ENCODE data around the gene PLAC8L1. TPM values are rescaled to one million over a fixed set of nuclear protein-coding genes. Genes with fewer than 3 reads are reported as not detected.

The PLAC8L1 gene
- polyA plus RNA-seq, 1 donor = 0.54 TPM

DNA sequence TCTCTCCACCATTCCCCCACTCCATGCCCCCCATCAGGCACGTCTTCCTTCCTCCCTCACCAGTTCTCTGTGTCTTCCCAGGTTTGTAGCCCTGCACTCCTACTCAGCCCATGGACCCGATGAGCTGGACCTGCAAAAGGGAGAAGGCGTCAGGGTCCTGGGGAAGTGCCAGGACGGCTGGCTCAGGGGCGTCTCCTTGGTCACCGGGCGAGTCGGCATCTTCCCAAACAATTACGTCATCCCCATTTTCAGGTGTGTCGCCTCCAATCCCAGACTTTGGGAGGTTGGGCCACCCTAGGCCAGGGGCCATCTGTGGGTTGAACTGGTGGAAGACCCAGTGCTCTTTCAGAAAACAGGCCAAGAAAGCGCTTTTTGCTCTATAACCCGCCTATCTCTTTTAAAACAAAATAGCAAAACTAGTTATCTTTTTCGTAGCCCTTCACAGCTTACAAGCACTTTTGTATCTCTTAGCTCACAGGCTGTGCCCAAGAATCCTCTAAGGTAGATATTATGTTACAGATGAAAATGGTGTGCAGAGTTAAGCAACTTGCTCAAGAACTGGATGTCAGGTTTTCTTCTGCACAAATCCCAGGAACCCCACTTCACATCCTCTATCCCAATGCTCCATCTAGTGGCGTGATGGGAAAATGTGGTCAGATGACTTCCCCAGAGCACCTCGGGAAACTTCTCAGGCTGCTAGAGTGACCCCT lies 56.2 kb downstream of the PLAC8L1 start:
- H3K9me3 ChIP-seq (ENCODE audit: control insufficient read depth, low read depth, low read length) = no peaks in the 10 kb centered on the region
- no peak overlapping the region for H3K27ac ChIP-seq (ENCODE audit: low read length)
- WGBS (ENCODE audit: insufficient coverage, low lambda C conversion rate) = 80% methylated on average over 1 of the region's 15 CpGs

DNA sequence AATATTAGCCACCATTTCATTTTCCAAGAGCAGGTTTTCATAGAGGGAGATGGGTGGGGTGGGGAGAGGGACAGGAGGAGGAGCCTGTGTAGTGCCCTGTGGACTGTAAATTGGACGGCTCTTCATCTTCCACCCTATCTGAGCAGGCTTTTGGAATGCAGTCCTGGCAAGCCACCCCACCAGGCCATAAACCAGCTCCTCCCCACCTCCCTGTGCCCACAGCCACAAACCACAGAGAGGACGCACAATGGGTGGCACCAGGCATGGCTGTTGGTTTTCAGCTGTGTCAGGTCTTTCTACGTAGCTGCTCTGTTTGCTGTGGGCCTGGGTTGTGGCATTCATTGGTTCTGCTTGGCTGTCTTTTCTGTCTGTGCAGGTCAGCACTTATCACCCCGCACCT lies 58.0 kb downstream of the PLAC8L1 start:
- Histone ChIP-seq H3K27ac (ENCODE audit: low read length) (no peak overlapping the region), H3K4me3 (ENCODE audit: low read length) (no peak overlapping the region), H3K9me3 (ENCODE audit: control insufficient read depth, low read depth, low read length) (no peaks in the 10 kb centered on the region), H3K4me1 (ENCODE audit: control insufficient read depth, insufficient read depth, low read length) (peaks cover 9% of the 10 kb centered on the region), H3K27me3 (ENCODE audit: control insufficient read depth, insufficient read depth, low read length) (no peaks in the 10 kb centered on the region), H3K36me3 (ENCODE audit: control insufficient read depth, insufficient read depth, low read length) (peaks cover 29% of the 10 kb centered on the region)
- peak in 1 of 2 donors; percentile 28 for DNase-seq
- no CpG with 5 or more reads among the region's 4 CpGs for WGBS (ENCODE audit: insufficient coverage, low lambda C conversion rate)

More for the DNA sequence above, 56.2 kb downstream of the PLAC8L1 start:
- peaks cover 42% of the 10 kb centered on the region for H3K36me3 ChIP-seq (ENCODE audit: control insufficient read depth, insufficient read depth, low read length)
- H3K4me1 ChIP-seq (ENCODE audit: control insufficient read depth, insufficient read depth, low read length) = no peaks in the 10 kb centered on the region
- no peak overlapping the region for H3K4me3 ChIP-seq (ENCODE audit: low read length)
- no peaks in the 10 kb centered on the region for H3K27me3 ChIP-seq (ENCODE audit: control insufficient read depth, insufficient read depth, low read length)
- peak; percentile 65 for DNase-seq

DNA sequence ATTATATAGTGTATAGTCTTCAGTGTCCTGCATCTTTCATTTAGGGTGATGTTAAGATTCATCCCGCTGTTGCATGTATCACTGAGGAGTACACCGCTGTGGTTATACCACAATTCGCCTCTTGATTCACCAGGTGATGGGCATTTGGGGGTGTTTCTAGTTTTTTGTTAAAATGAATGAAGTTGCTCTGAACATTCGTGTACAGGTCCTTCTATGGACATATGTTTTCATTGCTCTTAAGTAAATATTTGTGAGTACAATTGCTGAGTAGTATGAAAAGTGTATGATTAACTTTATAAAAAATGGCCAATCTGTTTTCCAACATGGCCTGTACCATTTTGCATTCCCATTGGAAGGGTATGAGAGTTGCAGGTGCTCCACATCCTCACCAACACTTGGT lies 61.7 kb downstream of the PLAC8L1 start:
- Histone ChIP-seq H3K36me3 (ENCODE audit: control insufficient read depth, insufficient read depth, low read length) (peaks cover 7% of the 10 kb centered on the region), H3K4me1 (ENCODE audit: control insufficient read depth, insufficient read depth, low read length) (peaks cover 38% of the 10 kb centered on the region), H3K27me3 (ENCODE audit: control insufficient read depth, insufficient read depth, low read length) (no peaks in the 10 kb centered on the region), H3K27ac (ENCODE audit: low read length) (no peak overlapping the region), H3K4me3 (ENCODE audit: low read length) (no peak overlapping the region), H3K9me3 (ENCODE audit: control insufficient read depth, low read depth, low read length) (no peaks in the 10 kb centered on the region)
- 100% methylated on average over 1 of the region's 4 CpGs for WGBS (ENCODE audit: insufficient coverage, low lambda C conversion rate)
- no peak for DNase-seq

DNA sequence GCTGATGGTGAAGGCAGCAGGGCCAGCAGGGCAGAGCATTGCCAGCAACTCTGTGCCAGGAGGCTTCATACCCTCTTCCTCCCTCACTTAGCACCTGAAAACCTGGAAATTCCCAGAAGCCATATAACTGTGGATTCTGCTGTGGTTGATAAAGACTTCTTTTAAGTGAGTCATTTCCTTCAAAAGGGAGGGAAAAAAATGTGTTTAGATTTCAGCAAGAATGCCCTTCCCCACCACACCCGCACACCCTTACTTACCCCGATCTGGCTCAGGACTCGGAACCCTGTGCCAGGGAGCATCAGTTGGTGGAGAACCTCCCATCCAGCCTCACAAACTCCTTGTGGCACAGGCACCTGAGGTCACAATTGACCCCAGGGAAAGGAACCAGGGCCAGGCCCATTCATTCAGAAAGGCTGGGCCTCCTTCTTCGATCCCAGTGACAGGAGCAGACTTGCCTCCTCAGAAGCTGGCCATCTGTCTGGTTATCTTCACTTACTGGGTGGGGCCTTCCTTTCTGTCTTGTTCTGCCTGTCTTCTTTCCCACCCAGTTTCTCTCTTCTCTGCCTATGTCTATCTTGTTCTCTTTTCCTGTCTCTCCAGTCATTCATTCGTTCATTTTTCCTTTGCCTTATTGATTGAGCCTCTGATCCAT lies 62.6 kb downstream of the PLAC8L1 start:
- peaks cover 41% of the 10 kb centered on the region for H3K4me1 ChIP-seq (ENCODE audit: control insufficient read depth, insufficient read depth, low read length)
- no peaks in the 10 kb centered on the region for H3K9me3 ChIP-seq (ENCODE audit: control insufficient read depth, low read depth, low read length)
- 83% methylated on average over 1 of the region's 5 CpGs for WGBS (ENCODE audit: insufficient coverage, low lambda C conversion rate)
- H3K4me3 ChIP-seq (ENCODE audit: low read length) = no peak overlapping the region
- peak overlapping the region; percentile 31 for H3K27ac ChIP-seq (ENCODE audit: low read length)
- peaks cover 2% of the 10 kb centered on the region for H3K36me3 ChIP-seq (ENCODE audit: control insufficient read depth, insufficient read depth, low read length)
- peak in 1 of 2 donors; percentile 37 for DNase-seq
- H3K27me3 ChIP-seq (ENCODE audit: control insufficient read depth, insufficient read depth, low read length) = no peaks in the 10 kb centered on the region

DNA sequence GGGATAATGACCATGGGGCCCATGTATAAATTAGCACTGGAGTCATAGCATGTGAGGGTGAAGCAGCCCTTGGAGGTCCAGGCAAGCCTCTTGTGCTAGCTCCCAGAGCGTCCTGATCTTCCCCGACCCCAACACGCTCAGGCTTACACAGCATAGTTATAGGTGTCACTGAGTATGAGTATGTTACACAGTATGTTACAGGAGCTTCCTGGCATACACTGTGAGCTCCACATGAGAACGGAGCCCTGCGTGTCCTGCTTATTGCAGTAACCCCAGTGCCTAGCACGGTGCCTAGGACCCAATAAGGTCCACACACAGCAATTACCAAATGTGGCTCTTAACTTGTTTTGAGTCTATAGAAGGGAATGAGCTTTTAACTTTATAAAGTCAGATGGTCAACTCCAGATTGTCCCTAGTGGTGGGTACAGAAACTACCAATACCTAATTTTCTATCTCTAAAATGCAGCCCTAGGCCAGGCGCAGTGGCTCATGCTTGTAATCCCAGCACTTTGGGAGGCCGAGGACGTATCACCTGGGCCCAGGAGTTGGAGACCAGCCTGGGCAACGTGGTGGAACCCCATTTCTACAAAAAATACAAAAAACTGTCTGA lies 64.1 kb downstream of the PLAC8L1 start:
- peak overlapping the region; percentile 74 for H3K27ac ChIP-seq (ENCODE audit: low read length)
- no CpG with 5 or more reads among the region's 10 CpGs for WGBS (ENCODE audit: insufficient coverage, low lambda C conversion rate)
- DNase-seq = no peak
- H3K36me3 ChIP-seq (ENCODE audit: control insufficient read depth, insufficient read depth, low read length) = no peaks in the 10 kb centered on the region
- H3K4me1 ChIP-seq (ENCODE audit: control insufficient read depth, insufficient read depth, low read length) = peaks cover 41% of the 10 kb centered on the region
- H3K4me3 ChIP-seq (ENCODE audit: low read length) = no peak overlapping the region
- no peaks in the 10 kb centered on the region for H3K27me3 ChIP-seq (ENCODE audit: control insufficient read depth, insufficient read depth, low read length)
- no peaks in the 10 kb centered on the region for H3K9me3 ChIP-seq (ENCODE audit: control insufficient read depth, low read depth, low read length)

DNA sequence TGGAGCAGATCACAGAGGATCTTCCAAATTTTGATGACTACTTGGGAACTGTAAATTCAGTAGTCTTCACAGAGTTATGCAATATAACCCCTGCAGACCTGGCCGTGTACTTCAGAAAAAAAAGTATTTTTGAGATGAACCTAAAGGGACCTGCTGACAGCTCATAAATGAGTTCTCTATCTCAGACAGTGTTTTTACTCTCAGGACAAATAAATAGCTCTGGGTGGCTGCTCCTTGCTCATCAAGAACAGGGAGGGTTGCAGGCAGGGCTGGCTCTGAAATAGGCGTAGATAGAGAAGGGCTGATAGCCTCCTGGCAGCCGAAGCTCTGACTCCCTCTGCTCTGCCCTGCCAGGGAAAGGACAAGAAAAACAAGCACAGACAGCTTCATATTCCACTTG lies 64.8 kb downstream of the PLAC8L1 start:
- DNase-seq = peak in 1 of 2 donors; percentile 36
- Histone ChIP-seq H3K27ac (ENCODE audit: low read length) (peak overlapping the region; percentile 74), H3K9me3 (ENCODE audit: control insufficient read depth, low read depth, low read length) (no peaks in the 10 kb centered on the region), H3K27me3 (ENCODE audit: control insufficient read depth, insufficient read depth, low read length) (no peaks in the 10 kb centered on the region), H3K4me1 (ENCODE audit: control insufficient read depth, insufficient read depth, low read length) (peaks cover 41% of the 10 kb centered on the region), H3K4me3 (ENCODE audit: low read length) (no peak overlapping the region), H3K36me3 (ENCODE audit: control insufficient read depth, insufficient read depth, low read length) (no peaks in the 10 kb centered on the region)
- WGBS (ENCODE audit: insufficient coverage, low lambda C conversion rate) = no CpG with 5 or more reads among the region's 3 CpGs

DNA sequence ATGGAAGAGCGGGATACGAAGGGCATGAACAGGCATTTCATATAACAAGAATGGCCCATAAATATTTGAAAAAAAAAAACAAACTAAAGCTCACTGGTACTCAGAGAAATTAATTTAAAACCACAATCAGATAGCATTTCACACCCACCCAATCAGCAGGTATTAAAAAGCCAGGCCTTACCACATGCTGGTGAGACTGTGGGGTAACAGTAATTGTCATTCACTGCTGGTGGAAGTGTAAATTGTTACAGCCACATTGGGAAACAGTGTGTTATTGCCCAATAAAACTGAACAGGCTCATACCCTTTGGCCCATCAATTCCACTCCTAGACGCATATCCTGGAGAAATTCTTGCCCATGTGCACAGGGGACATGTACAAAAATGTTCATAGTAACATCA lies 66.0 kb downstream of the PLAC8L1 start:
- no peaks in the 10 kb centered on the region for H3K9me3 ChIP-seq (ENCODE audit: control insufficient read depth, low read depth, low read length)
- peaks cover 41% of the 10 kb centered on the region for H3K4me1 ChIP-seq (ENCODE audit: control insufficient read depth, insufficient read depth, low read length)
- no peak overlapping the region for H3K4me3 ChIP-seq (ENCODE audit: low read length)
- peak overlapping the region; percentile 74 for H3K27ac ChIP-seq (ENCODE audit: low read length)
- 100% methylated on average over 2 of the region's 3 CpGs for WGBS (ENCODE audit: insufficient coverage, low lambda C conversion rate)
- peak; percentile 76 to 86 for DNase-seq
- no peaks in the 10 kb centered on the region for H3K36me3 ChIP-seq (ENCODE audit: control insufficient read depth, insufficient read depth, low read length)
- no peaks in the 10 kb centered on the region for H3K27me3 ChIP-seq (ENCODE audit: control insufficient read depth, insufficient read depth, low read length)

DNA sequence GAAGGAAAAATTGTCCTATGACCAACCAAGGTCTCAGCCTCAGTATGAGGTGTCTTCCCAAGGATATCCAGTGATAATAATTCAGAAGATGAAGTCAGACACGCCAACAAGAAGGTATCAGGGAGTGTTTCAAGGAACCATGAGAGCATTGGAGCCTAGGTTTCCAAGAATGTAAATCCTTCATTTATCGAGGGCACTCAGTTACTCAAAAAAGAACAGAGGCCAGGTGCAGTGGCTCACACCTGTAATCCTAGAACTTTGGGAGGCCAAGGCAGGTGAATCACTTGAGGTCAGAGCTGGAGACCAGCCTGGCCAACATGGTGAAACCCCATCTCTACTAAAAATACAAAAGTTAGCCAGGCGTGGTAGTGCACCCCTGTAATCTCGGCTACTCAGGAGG lies 70.8 kb downstream of the PLAC8L1 start:
- Histone ChIP-seq H3K4me1 (ENCODE audit: control insufficient read depth, insufficient read depth, low read length) (peaks cover 7% of the 10 kb centered on the region), H3K27me3 (ENCODE audit: control insufficient read depth, insufficient read depth, low read length) (no peaks in the 10 kb centered on the region), H3K27ac (ENCODE audit: low read length) (no peak overlapping the region), H3K4me3 (ENCODE audit: low read length) (no peak overlapping the region), H3K36me3 (ENCODE audit: control insufficient read depth, insufficient read depth, low read length) (peaks cover 5% of the 10 kb centered on the region), H3K9me3 (ENCODE audit: control insufficient read depth, low read depth, low read length) (no peaks in the 10 kb centered on the region)
- WGBS (ENCODE audit: insufficient coverage, low lambda C conversion rate) = no CpG with 5 or more reads among the region's 4 CpGs
- no peak for DNase-seq

Other genes with a start within 250 kb of the PLAC8L1 start
- 0.03 TPM for gene GRXCR2, start 232.6 kb downstream of the PLAC8L1 start, polyA plus RNA-seq
- 31.9 TPM for gene SH3RF2, start 169.0 kb downstream of the PLAC8L1 start, polyA plus RNA-seq
- gene LARS1, start 77.1 kb upstream of the PLAC8L1 start, polyA plus RNA-seq = 86.1 TPM
- gene RBM27, start 98.0 kb upstream of the PLAC8L1 start, polyA plus RNA-seq = 17.8 TPM
- gene POU4F3, start 233.3 kb upstream of the PLAC8L1 start, polyA plus RNA-seq = not detected

Data from large intestine (tissue), 3 donors.